Mucosa of stomach (tissue), 1 donor: ENCODE data around the gene POM121L12.

ENCODE experiments used
- H3K27me3 ChIP-seq: one replicate; pipeline ENCODE4 v1.7.0; 2013; ENCODE audit warnings: mild to moderate bottlenecking, low read length; ENCODE audit not compliant: control insufficient read depth, insufficient read depth
- H3K36me3 ChIP-seq: one replicate; pipeline ENCODE4 v1.7.0; 2013; ENCODE audit warnings: low read length; ENCODE audit not compliant: control insufficient read depth, insufficient read depth
- H3K4me1 ChIP-seq: one replicate; pipeline ENCODE4 v1.7.0; 2013; ENCODE audit warnings: mild to moderate bottlenecking, low read length; ENCODE audit not compliant: control insufficient read depth, insufficient read depth
- H3K4me3 ChIP-seq: one replicate; pipeline ENCODE4 v1.7.0; 2013; ENCODE audit warnings: low read length
- H3K9ac ChIP-seq: one replicate; pipeline ENCODE4 v1.7.0; 2013; ENCODE audit warnings: mild to moderate bottlenecking, low read length, moderate library complexity
- H3K9me3 ChIP-seq: one replicate; pipeline ENCODE4 v1.7.0; 2013; ENCODE audit warnings: mild to moderate bottlenecking, low read length, moderate library complexity; ENCODE audit not compliant: control insufficient read depth
- donor health status: Pancreatic carcinoma.

Gene POM121L12

DNA sequence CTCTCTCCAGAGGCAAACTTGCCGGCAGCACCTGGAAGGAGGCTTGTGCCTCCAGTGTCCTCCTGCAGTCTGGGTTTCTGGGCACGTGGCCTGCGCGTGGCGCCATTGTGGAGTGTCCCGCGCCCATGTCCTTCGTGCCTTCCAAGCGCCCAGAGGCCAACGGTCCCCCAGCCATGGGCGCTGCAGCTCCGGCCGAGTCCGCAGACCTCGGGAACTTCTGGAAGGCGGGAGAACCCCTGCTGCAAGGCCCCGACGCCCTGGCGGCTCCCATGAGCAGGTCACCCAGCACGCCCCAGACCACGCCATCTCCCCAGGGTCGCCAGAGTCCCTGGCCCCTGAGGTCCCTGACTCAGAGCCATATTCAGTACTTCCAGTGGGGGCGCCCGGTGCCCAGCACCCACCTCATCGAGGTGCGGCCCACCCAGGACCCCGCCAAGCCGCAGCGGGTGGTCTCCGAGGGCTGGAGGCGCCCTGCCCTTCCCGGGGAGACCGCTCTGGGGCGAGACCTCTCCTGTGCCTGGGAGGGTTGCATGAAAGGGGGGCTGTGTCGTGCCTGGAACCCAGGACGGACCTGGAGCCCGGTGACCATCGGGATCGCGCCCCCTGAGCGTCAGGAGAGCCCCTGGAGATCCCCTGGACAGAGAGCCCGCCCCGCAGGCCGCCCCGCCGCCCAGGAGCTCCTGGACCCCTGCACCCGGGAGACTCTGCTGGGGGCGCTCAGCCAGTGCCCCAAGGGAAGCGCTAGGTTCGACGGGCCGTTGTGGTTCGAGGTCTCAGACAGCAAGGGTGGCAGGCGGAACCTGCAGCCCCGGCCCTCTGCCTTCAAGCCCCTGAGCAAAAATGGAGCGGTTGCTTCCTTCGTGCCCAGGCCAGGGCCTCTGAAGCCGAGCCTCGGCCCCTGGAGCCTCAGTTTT, at the start of gene POM121L12:
Gene POM121L12 (plus strand): TSS at position 135 of the 914 bp plus-strand sequence. CDS start 39 bp downstream, at position 174.
- H3K27me3 ChIP-seq = no peaks in the 10 kb centered on the region
- no peaks in the 10 kb centered on the region for H3K4me1 ChIP-seq
- H3K9me3 ChIP-seq = no peaks in the 10 kb centered on the region
- no peak within 1 kb of the TSS for H3K9ac ChIP-seq
- H3K4me3 ChIP-seq = no peak within 1 kb of the TSS
- no peaks in the 10 kb centered on the region for H3K36me3 ChIP-seq

DNA sequence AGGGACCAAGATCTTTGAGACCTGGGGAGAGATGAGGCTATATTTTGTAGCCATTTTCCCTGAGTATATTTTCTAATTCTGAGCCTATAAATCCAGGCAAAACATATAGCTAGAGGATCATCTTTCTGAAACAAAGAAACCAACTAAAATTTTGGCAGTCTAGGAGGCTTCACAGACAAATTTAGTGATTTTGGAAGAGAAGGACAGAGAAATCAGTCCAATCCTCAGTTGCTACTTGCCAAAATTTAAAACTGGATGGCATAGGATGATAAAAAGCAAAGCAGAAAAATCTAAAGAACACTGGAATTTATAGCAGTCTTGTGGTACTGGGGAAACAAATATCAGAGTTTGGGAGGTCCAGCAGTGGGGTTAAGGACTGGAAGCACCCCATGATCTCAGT, 43.4 kb upstream of the POM121L12 start:
- Histone ChIP-seq H3K4me1 (no peaks in the 10 kb centered on the region), H3K27me3 (no peaks in the 10 kb centered on the region), H3K9me3 (no peaks in the 10 kb centered on the region), H3K36me3 (no peaks in the 10 kb centered on the region), H3K4me3 (no peak overlapping the region), H3K9ac (no peak overlapping the region)

DNA sequence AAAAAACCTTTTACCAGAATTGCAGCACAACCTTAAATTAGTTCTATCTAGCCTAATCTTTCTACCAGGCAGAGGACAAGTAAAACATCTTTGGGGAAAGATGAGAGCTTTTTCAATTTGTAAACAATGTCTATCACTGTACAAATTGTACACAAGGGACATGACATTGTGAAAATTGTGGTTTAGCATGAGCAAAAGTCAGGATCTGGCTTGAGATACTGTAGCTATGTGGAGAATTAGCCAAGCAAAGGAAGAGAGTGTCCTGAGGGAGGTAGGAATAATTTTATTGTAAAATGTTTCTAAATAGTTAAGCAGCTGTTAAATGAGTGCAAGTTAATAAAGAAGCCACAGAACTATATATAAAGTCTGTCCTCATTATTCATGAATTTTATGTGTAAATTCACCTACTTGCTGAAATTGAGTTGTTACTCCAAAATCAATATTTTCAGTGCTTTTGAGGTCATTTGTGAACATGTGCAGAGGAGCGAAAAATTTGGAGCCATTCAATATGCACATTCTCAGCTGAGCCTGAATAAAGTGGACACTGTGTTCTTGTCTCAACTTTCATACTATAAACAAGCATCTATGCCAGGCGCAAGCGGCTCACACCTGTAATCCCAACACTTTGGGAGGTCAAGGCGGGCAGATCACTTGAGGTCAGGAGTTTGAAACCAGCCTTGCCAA, 42.8 kb upstream of the POM121L12 start:
- Histone ChIP-seq H3K36me3 (no peaks in the 10 kb centered on the region), H3K27me3 (no peaks in the 10 kb centered on the region), H3K4me1 (no peaks in the 10 kb centered on the region), H3K9ac (no peak overlapping the region), H3K4me3 (no peak overlapping the region), H3K9me3 (no peaks in the 10 kb centered on the region)

DNA sequence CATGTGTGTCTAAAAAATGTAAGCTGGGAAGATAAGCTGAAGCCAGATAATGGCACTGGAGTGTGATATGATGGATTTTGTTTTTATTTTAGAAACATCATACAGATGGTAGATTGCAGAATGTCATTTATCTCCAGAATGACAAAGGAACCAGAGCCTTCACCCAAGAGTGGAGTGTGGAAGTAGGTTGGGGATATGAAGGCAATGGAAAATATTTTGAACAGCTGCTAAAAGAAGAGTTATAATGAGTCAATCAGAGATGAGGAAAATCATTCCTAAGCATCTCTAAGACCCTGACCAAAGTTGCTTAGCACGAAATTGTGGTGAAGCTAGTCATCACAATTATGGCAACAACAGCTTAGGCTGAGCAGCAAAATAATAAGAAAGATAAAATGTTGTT, 39.8 kb upstream of the POM121L12 start:
- no peaks in the 10 kb centered on the region for H3K4me1 ChIP-seq

GRCh38 chr7:53001221-53001620, 34.2 kb upstream of the POM121L12 start:
- H3K27me3 ChIP-seq = no peaks in the 10 kb centered on the region
- H3K4me1 ChIP-seq = no peaks in the 10 kb centered on the region
- no peak overlapping the region for H3K4me3 ChIP-seq
- no peaks in the 10 kb centered on the region for H3K36me3 ChIP-seq
- no peaks in the 10 kb centered on the region for H3K9me3 ChIP-seq
- H3K9ac ChIP-seq = no peak overlapping the region

More for the DNA sequence above, 39.8 kb upstream of the POM121L12 start:
- Histone ChIP-seq H3K9ac (no peak overlapping the region), H3K27me3 (no peaks in the 10 kb centered on the region), H3K4me3 (no peak overlapping the region), H3K9me3 (no peaks in the 10 kb centered on the region), H3K36me3 (no peaks in the 10 kb centered on the region)

DNA sequence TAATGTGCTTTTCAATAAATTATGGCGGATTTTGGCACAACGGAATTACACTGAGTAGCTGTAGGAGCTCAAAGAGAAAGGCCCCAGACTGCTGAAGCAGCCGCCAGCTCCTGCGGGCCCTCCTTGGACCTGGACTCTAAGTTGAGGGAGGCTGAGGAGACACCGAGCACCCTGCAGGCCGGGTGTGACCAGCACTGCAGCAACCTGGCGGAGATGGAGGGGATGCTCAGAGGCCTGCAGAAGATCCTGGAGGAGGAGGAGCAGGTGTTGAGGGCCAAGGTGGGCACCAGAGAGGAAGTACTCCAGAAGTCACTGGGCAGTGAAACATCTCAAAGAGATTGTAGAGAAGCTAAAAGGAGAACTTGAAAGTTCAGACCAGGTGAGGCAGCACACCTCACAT, 33.0 kb upstream of the POM121L12 start:
- no peak overlapping the region for H3K9ac ChIP-seq
- no peaks in the 10 kb centered on the region for H3K27me3 ChIP-seq
- no peaks in the 10 kb centered on the region for H3K9me3 ChIP-seq
- no peaks in the 10 kb centered on the region for H3K4me1 ChIP-seq
- no peak overlapping the region for H3K4me3 ChIP-seq
- no peaks in the 10 kb centered on the region for H3K36me3 ChIP-seq

DNA sequence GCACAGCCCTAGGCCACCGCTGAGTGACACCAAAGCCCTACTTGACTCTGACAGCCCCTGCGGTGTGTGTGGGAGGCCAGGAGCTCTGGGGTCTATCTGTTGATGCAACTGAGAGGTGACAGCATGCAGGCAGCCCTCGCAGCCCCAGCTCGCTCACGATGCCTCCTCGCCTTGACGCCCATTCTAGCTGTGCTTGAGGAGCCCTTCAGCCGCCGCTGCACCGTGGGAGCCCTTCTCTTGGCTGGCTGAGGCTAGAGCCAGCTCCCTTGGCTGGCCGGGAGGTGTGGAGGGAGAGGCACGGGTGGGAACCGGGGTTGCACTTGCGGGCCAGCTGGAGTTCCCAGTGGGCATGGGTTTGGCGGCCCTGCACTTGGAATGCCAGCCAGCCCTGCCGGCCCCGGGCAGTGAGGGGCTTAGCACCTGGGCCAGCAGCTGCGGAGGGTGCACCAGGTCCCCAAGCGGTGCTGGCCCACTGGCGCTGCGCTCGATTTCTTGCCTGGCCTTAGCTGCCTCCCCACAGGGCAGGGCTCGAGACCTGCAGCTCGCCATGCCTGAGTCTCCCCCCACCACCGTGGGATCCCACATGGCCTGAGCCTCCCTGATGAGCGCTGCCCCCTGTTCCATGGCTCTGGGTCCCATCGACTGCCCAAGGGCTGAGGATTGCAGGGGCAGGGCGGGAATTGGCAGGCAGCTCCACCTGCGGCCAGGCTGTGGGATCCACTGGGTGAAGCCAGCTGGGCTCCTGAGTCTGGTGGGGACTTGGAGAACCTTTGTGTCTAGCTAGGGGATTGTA, 31.6 kb upstream of the POM121L12 start:
- Histone ChIP-seq H3K4me1 (no peaks in the 10 kb centered on the region), H3K9me3 (no peaks in the 10 kb centered on the region), H3K4me3 (no peak overlapping the region), H3K9ac (no peak overlapping the region), H3K27me3 (no peaks in the 10 kb centered on the region), H3K36me3 (no peaks in the 10 kb centered on the region)

- no peaks in the 10 kb centered on the region for H3K9me3 ChIP-seq
- no peak overlapping the region for H3K9ac ChIP-seq
- H3K36me3 ChIP-seq = no peaks in the 10 kb centered on the region
- H3K27me3 ChIP-seq = no peaks in the 10 kb centered on the region
- no peaks in the 10 kb centered on the region for H3K4me1 ChIP-seq
- H3K4me3 ChIP-seq = no peak overlapping the region
Observed at GRCh38 chr7:53013925-53014324, 21.5 kb upstream of the POM121L12 start.

- Histone ChIP-seq H3K27me3 (no peaks in the 10 kb centered on the region), H3K9me3 (no peaks in the 10 kb centered on the region), H3K36me3 (no peaks in the 10 kb centered on the region), H3K4me3 (no peak overlapping the region), H3K9ac (no peak overlapping the region), H3K4me1 (no peaks in the 10 kb centered on the region)
Observed at GRCh38 chr7:53015463-53015862, 20.0 kb upstream of the POM121L12 start.

GRCh38 chr7:53022893-53023292, 12.5 kb upstream of the POM121L12 start:
- H3K27me3 ChIP-seq = no peaks in the 10 kb centered on the region
- no peak overlapping the region for H3K4me3 ChIP-seq
- no peaks in the 10 kb centered on the region for H3K9me3 ChIP-seq
- H3K36me3 ChIP-seq = no peaks in the 10 kb centered on the region
- H3K4me1 ChIP-seq = no peaks in the 10 kb centered on the region
- H3K9ac ChIP-seq = no peak overlapping the region

DNA sequence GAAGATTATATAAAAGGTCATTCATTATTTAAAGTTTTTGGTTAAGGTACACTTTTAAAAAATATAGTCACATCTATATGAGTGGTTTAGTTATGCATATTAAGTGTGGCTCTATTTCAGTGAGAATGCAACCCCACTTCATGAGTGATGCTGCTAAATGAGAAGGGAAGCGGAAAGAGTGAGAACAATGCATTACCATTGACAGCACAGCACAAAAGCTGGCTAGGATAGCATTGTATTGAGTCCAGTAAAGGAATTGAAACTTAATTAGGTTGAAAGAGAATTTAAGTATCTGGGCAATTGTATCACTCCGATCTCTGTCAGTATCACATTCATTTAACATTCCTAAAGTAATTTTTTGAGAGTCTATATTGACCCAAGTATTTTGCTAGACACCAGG, 13.2 kb downstream of the POM121L12 start:
- no peaks in the 10 kb centered on the region for H3K4me1 ChIP-seq
- no peaks in the 10 kb centered on the region for H3K27me3 ChIP-seq
- no peak overlapping the region for H3K4me3 ChIP-seq
- no peaks in the 10 kb centered on the region for H3K36me3 ChIP-seq
- H3K9me3 ChIP-seq = no peaks in the 10 kb centered on the region
- H3K9ac ChIP-seq = no peak overlapping the region

DNA sequence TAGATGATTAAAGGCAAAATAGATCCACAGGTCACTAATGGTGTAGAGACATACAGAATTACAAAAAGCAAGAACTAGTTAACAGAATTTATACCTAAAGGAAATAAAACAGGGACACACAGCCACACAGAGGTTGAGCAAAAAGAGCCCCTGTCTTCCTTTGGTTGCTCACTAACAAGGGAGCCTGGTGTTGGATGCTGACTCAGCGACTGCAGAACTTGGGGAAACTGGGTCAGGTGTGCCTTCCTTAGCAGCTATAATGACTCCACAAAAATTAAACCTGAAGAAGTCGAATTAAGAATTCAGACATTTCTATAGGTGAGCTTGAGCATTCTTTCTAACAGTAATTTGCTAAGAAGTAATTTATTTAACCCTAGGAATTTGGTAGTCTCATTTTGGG, 15.0 kb downstream of the POM121L12 start:
- Histone ChIP-seq H3K4me3 (no peak overlapping the region), H3K36me3 (no peaks in the 10 kb centered on the region), H3K27me3 (no peaks in the 10 kb centered on the region), H3K4me1 (no peaks in the 10 kb centered on the region), H3K9ac (no peak overlapping the region), H3K9me3 (no peaks in the 10 kb centered on the region)
